ENCODE results near the gene CCDC187. TPM values are rescaled to one million over a fixed set of nuclear protein-coding genes. Genes with fewer than 3 reads are reported as not detected.
"Not testable (repeated sequence)": the region's sequence is repeated elsewhere in the genome, so short reads cannot be mapped to it uniquely, and the experiment has no call there.

CCDC187 gene
- total RNA-seq, 2 donors from 2014 or later, result 1.3 to 2.3 TPM

DNA sequence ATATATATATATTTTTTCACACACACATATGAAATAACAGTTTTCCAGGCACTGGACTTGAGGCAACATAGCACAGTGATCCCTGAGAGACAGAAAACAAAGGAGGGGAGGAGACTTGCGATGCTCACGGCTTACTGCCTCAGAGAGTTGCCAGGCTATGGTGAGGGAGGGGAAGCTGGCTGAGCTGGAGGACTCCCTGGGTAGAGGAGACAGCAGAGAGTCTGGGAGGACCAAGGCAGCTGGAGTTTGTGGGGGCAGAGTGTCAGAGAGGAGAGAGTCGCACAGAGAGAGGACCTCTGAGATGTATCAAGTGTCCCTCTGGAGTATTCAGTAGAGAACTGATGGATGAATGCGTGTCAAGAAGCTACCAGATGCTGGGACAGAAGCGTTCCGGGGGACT lies 35.2 kb downstream of the CCDC187 start:
- Histone ChIP-seq H3K4me3 (no peak overlapping the region), H3K36me3 (replicated peaks in 1 of 2; ENCODE audit: insufficient read depth in 1 of 2, low read depth in 2 of 2) (no peaks in the 10 kb centered on the region), H3K4me1 (peaks cover 13% of the 10 kb centered on the region), H3K27ac (no peak overlapping the region), H3K9me3 (no peaks in the 10 kb centered on the region), H3K27me3 (no peaks in the 10 kb centered on the region)
- no peak for TF ChIP-seq POLR2A (IDR thresholded peaks at IDR 0.05)
- intact Hi-C loops (cut with DNase I), result no loop called here
- DNase-seq, result no peak
- 83 to 84% methylated on average over 6 of the region's 6 CpGs for WGBS, 2 donors
- ATAC-seq, result no peak

DNA sequence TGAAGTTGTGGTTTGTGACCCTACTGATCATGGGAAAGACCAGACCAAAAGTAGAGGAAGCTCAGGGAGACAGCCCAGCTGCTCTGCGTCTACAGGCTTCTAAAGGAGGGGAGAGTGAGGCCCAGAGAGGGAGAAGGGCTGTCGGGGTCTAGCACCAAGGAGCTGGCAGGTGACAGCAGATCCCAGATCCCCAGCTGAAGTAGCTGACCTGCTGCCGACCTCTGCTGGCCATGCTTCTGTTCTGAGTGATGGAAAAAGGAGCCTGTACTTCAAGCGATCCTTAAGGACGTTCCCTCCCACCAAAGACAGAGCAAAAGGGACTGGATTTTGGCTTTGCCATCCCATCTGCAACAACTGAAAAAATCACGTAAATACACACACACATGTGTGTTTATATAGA lies 35.6 kb downstream of the CCDC187 start:
- peaks cover 13% of the 10 kb centered on the region for H3K4me1 ChIP-seq
- 51 to 56% methylated on average over 6 of the region's 6 CpGs for WGBS, 2 donors
- intact Hi-C loops (cut with DNase I), result no loop called here
- no peak overlapping the region for H3K27ac ChIP-seq
- no peaks in the 10 kb centered on the region for H3K36me3 ChIP-seq (replicated peaks in 1 of 2; ENCODE audit: insufficient read depth in 1 of 2, low read depth in 2 of 2)
- TF ChIP-seq POLR2A (IDR thresholded peaks at IDR 0.05), result no peak
- TF ChIP-seq, protein P1, sequence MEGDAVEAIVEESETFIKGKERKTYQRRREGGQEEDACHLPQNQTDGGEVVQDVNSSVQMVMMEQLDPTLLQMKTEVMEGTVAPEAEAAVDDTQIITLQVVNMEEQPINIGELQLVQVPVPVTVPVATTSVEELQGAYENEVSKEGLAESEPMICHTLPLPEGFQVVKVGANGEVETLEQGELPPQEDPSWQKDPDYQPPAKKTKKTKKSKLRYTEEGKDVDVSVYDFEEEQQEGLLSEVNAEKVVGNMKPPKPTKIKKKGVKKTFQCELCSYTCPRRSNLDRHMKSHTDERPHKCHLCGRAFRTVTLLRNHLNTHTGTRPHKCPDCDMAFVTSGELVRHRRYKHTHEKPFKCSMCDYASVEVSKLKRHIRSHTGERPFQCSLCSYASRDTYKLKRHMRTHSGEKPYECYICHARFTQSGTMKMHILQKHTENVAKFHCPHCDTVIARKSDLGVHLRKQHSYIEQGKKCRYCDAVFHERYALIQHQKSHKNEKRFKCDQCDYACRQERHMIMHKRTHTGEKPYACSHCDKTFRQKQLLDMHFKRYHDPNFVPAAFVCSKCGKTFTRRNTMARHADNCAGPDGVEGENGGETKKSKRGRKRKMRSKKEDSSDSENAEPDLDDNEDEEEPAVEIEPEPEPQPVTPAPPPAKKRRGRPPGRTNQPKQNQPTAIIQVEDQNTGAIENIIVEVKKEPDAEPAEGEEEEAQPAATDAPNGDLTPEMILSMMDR (IDR thresholded peaks at IDR 0.05), result peak in 2 of 7 experiments; percentile 24
- ATAC-seq (no peak), DNase-seq (peak in 2 of 4 donors; percentile 38 to 44)
- H3K4me3 ChIP-seq, result no peak overlapping the region
- H3K9me3 ChIP-seq, result no peaks in the 10 kb centered on the region
- no peaks in the 10 kb centered on the region for H3K27me3 ChIP-seq

DNA sequence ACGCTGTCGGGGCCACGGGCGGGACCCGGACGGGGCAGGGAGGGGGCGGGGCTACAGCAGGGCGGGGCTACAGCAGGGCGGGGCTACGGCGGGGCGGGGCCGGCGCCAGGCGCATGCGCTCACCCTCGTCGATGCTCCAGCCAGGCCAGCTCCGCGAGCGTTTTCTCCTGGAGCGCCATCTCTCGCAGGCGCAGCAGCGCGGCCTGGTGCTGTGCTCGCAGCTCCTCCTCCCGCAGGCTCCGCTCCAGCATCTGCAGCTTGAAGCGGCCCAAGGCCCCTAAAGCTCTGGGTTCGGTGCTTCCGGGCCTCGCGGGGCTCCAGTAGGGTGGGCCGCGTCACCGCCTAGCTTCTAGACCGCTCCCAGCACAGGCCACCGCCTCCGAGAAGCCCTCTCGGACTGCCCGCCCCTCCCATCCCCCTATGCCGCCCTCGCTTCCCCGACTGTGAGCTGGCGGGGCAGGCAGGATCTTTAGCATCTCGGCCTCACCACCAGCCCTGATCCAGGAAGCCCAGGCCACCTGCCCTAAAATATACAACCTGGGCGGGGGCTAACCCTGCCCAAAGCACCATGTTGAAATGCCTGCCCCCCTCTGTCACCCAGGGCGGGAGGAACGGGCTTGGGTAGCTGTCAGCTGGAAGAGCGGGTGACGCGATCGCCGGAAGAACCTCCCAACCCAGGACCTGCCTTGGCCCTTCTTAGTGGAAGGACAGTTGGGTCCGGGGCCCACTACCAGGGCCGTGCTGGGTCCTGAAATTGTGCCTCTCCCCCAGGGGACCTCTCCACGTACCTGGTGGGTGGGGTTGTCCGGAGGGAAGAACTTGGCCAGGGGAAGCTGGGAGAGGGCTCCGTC lies 36.4 kb downstream of the CCDC187 start:
- peak; percentile 34 to 65 (median 62) for TF ChIP-seq POLR2A (IDR thresholded peaks at IDR 0.05)
- TF ChIP-seq, protein P1 (IDR thresholded peaks at IDR 0.05), result peak in 6 of 7 experiments; percentile 10 to 54 (median 28)
- Histone ChIP-seq H3K9me3 (no peaks in the 10 kb centered on the region), H3K27me3 (no peaks in the 10 kb centered on the region), H3K36me3 (replicated peaks in 1 of 2; ENCODE audit: insufficient read depth in 1 of 2, low read depth in 2 of 2) (no peaks in the 10 kb centered on the region), H3K27ac (peak overlapping the region in 3 of 4 donors; percentile 23 to 67 (median 43)), H3K4me1 (peaks cover 13% of the 10 kb centered on the region), H3K4me3 (no peak overlapping the region)
- intact Hi-C loops (cut with DNase I), result no loop called here
- 16 to 26% methylated on average over 12 to 49 of the region's 60 CpGs for WGBS, 2 donors
- DNase-seq, result peak; percentile 88 to 91 (median 90)
- peak; percentile 98 for ATAC-seq

DNA sequence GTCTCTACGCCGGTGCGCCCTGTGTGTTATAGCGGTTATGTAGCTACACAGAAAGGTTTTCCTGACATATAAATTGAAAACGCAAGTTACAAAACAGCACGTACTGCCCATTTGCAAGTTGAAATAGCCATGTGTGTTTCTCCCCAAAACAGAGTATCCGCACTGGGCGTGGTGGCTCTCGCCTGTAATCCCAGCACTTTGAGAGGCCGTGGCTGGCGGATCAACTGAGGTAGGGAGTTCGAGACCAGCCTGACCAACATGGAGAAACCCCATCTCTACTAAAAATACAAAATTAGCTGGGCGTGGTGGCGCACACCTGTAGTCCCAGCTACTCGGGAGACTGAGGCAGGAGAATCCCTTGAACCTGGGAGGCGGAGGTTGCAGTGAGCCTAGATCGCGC lies 37.3 kb downstream of the CCDC187 start:
- H3K36me3 ChIP-seq (replicated peaks in 1 of 2; ENCODE audit: insufficient read depth in 1 of 2, low read depth in 2 of 2); H3K9me3 ChIP-seq; intact Hi-C loops (cut with DNase I); H3K27me3 ChIP-seq; DNase-seq; ATAC-seq; H3K4me3 ChIP-seq: not testable (repeated sequence)
- peaks cover 13% of the 10 kb centered on the region for H3K4me1 ChIP-seq
- H3K27ac ChIP-seq, result peak overlapping the region in 1 of 4 donors; percentile 67
- WGBS, 2 donors, result 92% methylated on average over 16 to 18 of the region's 18 CpGs

DNA sequence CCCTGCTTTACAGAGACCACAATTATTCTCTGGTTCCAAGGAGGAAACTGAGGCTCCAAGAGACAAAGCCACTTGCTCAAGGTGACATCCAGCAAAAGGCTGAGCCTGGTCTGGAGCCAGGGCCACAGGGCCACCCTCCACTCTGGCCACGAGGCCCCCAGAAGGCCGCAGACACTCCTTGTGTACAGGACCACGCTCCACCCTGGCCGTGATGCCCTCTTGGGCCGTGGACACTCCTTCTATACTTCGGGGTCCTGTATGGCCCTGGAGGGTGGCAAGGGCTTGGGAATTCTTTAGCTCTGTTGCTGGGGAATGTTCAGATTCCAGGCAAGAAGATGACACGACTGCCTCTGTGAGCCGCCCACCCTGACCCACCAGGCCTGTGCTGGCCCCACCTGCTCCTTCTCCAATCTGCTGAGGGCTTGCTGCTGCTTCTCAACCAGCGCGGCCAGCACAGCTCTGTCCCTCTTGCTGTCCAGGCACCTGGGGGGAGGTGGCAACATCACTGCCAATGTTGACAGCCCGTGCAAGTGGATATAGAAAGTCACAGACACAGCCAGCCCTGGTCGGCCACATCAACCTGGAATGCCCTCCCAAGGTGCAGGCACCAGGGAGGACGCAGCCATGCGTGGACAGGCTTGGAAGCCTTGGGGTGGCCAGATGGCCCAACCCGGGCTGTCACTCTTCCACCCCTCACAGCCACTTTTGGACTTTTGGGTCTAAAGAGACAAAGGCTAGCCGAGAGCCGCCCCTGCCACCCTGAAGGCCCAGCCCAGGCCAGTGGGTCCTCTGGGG lies 38.1 kb downstream of the CCDC187 start:
- Histone ChIP-seq H3K4me3 (no peak overlapping the region), H3K4me1 (peaks cover 13% of the 10 kb centered on the region), H3K27ac (no peak overlapping the region), H3K36me3 (replicated peaks in 1 of 2; ENCODE audit: insufficient read depth in 1 of 2, low read depth in 2 of 2) (no peaks in the 10 kb centered on the region), H3K9me3 (no peaks in the 10 kb centered on the region), H3K27me3 (no peaks in the 10 kb centered on the region)
- TF ChIP-seq POLR2A (IDR thresholded peaks at IDR 0.05), result no peak
- TF ChIP-seq, protein P1 (IDR thresholded peaks at IDR 0.05), result no peak
- intact Hi-C loops (cut with DNase I), result no loop called here
- ATAC-seq (no peak), DNase-seq (no peak)
- WGBS, 2 donors, result 93 to 100% methylated on average over 2 to 16 of the region's 17 CpGs

All from body of pancreas (tissue), 4 donors.